GM23248 (cell line): Measurements from ENCODE around the gene ACACA. TPM values are rescaled to one million over a fixed set of nuclear protein-coding genes. Genes with fewer than 3 reads are reported as not detected.

ENCODE experiments used
- DNase-seq: peaks from one replicate; pipeline ENCODE4 v3.0.0-alpha.2; 2015
- H2AFZ ChIP-seq: fragments of 200-600 bp; sonication (generic); 2 replicates; pipeline ENCODE4 v1.6.1; 2016; ENCODE audit warnings: antibody characterized with exemption
- H3F3A ChIP-seq: fragments of 200-600 bp; sonication (generic); 2 replicates; pipeline ENCODE4 v1.6.1; 2016; ENCODE audit warnings: mild to moderate bottlenecking, antibody characterized with exemption, mixed run types; ENCODE audit not compliant: insufficient read depth
- H3K27ac ChIP-seq: fragments of 200-600 bp; sonication (generic); 2 replicates; pipeline ENCODE4 v1.5.1; 2016; ENCODE audit warnings: mild to moderate bottlenecking
- H3K27me3 ChIP-seq: fragments of 200-600 bp; sonication (generic); replicated peaks from 2 replicates; pipeline ENCODE4 v1.6.1; 2016; ENCODE audit warnings: mild to moderate bottlenecking; ENCODE audit not compliant: insufficient read depth
- H3K36me3 ChIP-seq: fragments of 200-600 bp; sonication (generic); 2 replicates; pipeline ENCODE4 v1.6.1; 2016; ENCODE audit warnings: low read depth, mild to moderate bottlenecking
- H3K4me1 ChIP-seq: fragments of 200-600 bp; sonication (generic); 2 replicates; pipeline ENCODE4 v1.6.1; 2016; ENCODE audit warnings: mild to moderate bottlenecking; ENCODE audit not compliant: insufficient read depth
- H3K4me2 ChIP-seq: fragments of 200-600 bp; sonication (generic); one replicate; pipeline ENCODE4 v1.6.1; 2016; ENCODE audit warnings: mild to moderate bottlenecking; ENCODE audit not compliant: unreplicated experiment
- H3K4me3 ChIP-seq: fragments of 200-600 bp; sonication (generic); 2 replicates; pipeline ENCODE4 v1.5.1; 2016; ENCODE audit warnings: mild to moderate bottlenecking
- H3K79me2 ChIP-seq: fragments of 200-600 bp; sonication (generic); 2 replicates; pipeline ENCODE4 v1.6.1; 2016; ENCODE audit warnings: mild to moderate bottlenecking; ENCODE audit not compliant: insufficient read depth
- H3K9ac ChIP-seq: fragments of 200-600 bp; sonication (generic); 2 replicates; pipeline ENCODE4 v1.6.1; 2016; ENCODE audit warnings: mild to moderate bottlenecking
- H3K9me2 ChIP-seq: fragments of 200-600 bp; sonication (generic); 2 replicates; pipeline ENCODE4 v1.6.1; 2016; ENCODE audit warnings: mixed run types, mild to moderate bottlenecking, moderate library complexity; ENCODE audit not compliant: insufficient read depth
- H3K9me3 ChIP-seq: fragments of 200-600 bp; sonication (generic); one replicate; pipeline ENCODE4 v1.6.1; 2017; ENCODE audit warnings: low read depth
- H4K20me1 ChIP-seq: fragments of 200-600 bp; sonication (generic); 2 replicates; pipeline ENCODE4 v1.6.0; 2016; ENCODE audit not compliant: insufficient read depth
- EZH2 ChIP-seq: fragments of 200-600 bp; sonication (generic); IDR thresholded peaks from 2 replicates; pipeline ENCODE4 v1.6.1; 2018; ENCODE audit warnings: antibody characterized with exemption, mild to moderate bottlenecking; ENCODE audit not compliant: insufficient read depth, poor library complexity, severe bottlenecking
- EZH2phosphoT487 ChIP-seq: fragments of 200-600 bp; sonication (generic); IDR thresholded peaks from 2 replicates; pipeline ENCODE4 v1.6.1; 2018; ENCODE audit warnings: antibody characterized with exemption, moderate library complexity, mild to moderate bottlenecking, low read depth; ENCODE audit not compliant: insufficient read depth
- WGBS, 2 experiments: methylation state at CpG; one replicate each; pipeline ENCODE4 v1.1.6; 2015 to 2017; ENCODE audit warnings: low lambda C conversion rate in 2 of 2, low coverage in 1 of 2; ENCODE audit errors: missing lambda C conversion rate in 2 of 2; 5-methylcytosine and 5-hydroxymethylcytosine counted together
- in situ Hi-C: fragments of 300-500 bp; cut with MboI; formaldehyde crosslinking; loops from 2 replicates; pipeline ENCODE4 v1.15.0; 2020
- polyA plus RNA-seq: library from polyadenylated mRNA; unstranded; fragments of >200 nt; fragmentation: Nextera tagmentation; extraction: Ambion mirVana; gene quantifications from 2 replicates; pipeline ENCODE4 v1.2.1, GENCODE V29; 2016
- total RNA-seq: library from RNA; depleted of rRNA; stranded (reverse); fragments of >200 nt; shearing (Covaris generic); gene quantifications from 2 replicates; pipeline ENCODE4 v1.2.3, GENCODE V29; 2014

ACACA gene
- total and polyA plus RNA-seq, 2 experiments from 2014 or later, result 10.2 to 21.9 TPM

- in situ Hi-C loops, result no loop called here
- no peak for DNase-seq
- 0 out of 2 replicates have a peak, but pooled peaks cover 9% of the 10 kb centered on the region for H3K36me3 ChIP-seq
- H3K9me2 ChIP-seq, result no peaks in the 10 kb centered on the region
- no peak overlapping the region for H3K4me2 ChIP-seq
- H3K27ac ChIP-seq, result no peak overlapping the region
- no peaks in the 10 kb centered on the region for H3K27me3 ChIP-seq
- H3K79me2 ChIP-seq, result no peaks in the 10 kb centered on the region
- H3K4me3 ChIP-seq, result no peak overlapping the region
- no peaks in the 10 kb centered on the region for H3F3A ChIP-seq
- H3K9me3 ChIP-seq, result no peaks in the 10 kb centered on the region
- no peaks in the 10 kb centered on the region for H3K4me1 ChIP-seq
- H4K20me1 ChIP-seq, result no peaks in the 10 kb centered on the region
- no peak overlapping the region for H2AFZ ChIP-seq
- no peak overlapping the region for H3K9ac ChIP-seq
- 95 to 96% methylated on average over 3 of the region's 3 CpGs for WGBS, 2 experiments
- TF ChIP-seq EZH2, result no peak
- TF ChIP-seq EZH2phosphoT487, result no peak
Observed at GRCh38 chr17:37118366-37119137, 288.1 kb downstream of the ACACA start.

GRCh38 chr17:37117373-37118142 lies 289.1 kb downstream of the ACACA start:
- Histone ChIP-seq H3K27me3 (no peaks in the 10 kb centered on the region), H3K27ac (no peak overlapping the region), H2AFZ (no peak overlapping the region), H3F3A (no peaks in the 10 kb centered on the region), H3K4me1 (no peaks in the 10 kb centered on the region), H3K36me3 (0 out of 2 replicates have a peak, but pooled peaks cover 5% of the 10 kb centered on the region), H3K79me2 (no peaks in the 10 kb centered on the region), H3K9me2 (no peaks in the 10 kb centered on the region), H4K20me1 (no peaks in the 10 kb centered on the region), H3K4me2 (no peak overlapping the region), H3K9ac (no peak overlapping the region), H3K9me3 (no peaks in the 10 kb centered on the region), H3K4me3 (no peak overlapping the region)
- no peak for TF ChIP-seq EZH2
- TF ChIP-seq EZH2phosphoT487, result no peak
- WGBS, 2 experiments, result 82 to 84% methylated on average over 7 of the region's 7 CpGs
- in situ Hi-C loops, result no loop called here
- no peak for DNase-seq

GRCh38 chr17:37116671-37117185 lies 289.9 kb downstream of the ACACA start:
- Histone ChIP-seq H3K9ac (no peak overlapping the region), H3K36me3 (no peaks in the 10 kb centered on the region), H3K4me1 (no peaks in the 10 kb centered on the region), H3K9me2 (no peaks in the 10 kb centered on the region), H4K20me1 (no peaks in the 10 kb centered on the region), H3K4me3 (no peak overlapping the region), H3K79me2 (no peaks in the 10 kb centered on the region), H2AFZ (no peak overlapping the region), H3K27me3 (no peaks in the 10 kb centered on the region), H3F3A (no peaks in the 10 kb centered on the region), H3K27ac (no peak overlapping the region), H3K4me2 (no peak overlapping the region), H3K9me3 (no peaks in the 10 kb centered on the region)
- TF ChIP-seq EZH2phosphoT487 (no peak), EZH2 (no peak)
- WGBS, 2 experiments, result 92 to 93% methylated on average over 7 of the region's 7 CpGs
- no peak for DNase-seq
- in situ Hi-C loops, result no loop called here

DNA sequence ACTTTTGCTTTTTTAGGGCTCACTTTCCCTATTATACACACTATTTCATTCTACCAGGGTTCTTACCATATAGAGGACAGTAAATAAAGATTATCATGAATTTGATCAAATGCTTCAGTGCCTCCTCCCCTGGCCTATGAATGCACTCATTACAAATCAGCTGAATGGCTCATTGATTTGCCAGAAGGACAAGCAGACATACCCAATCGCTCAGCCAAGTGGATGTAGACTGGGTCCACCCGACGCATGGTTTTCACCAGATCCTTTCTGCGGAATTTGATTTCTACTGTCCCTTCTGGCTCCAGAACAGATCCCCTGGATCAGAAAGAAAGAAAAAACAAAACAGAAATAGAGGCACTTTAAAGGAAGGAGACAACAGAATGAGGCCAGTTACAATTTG lies 295.3 kb downstream of the ACACA start:
- in situ Hi-C loops, result no loop called here
- no peaks in the 10 kb centered on the region for H3K9me3 ChIP-seq
- TF ChIP-seq EZH2 (no peak), EZH2phosphoT487 (no peak)
- H3K79me2 ChIP-seq, result no peaks in the 10 kb centered on the region
- H3K4me2 ChIP-seq, result no peak overlapping the region
- H3K4me3 ChIP-seq, result no peak overlapping the region
- no peak overlapping the region for H3K9ac ChIP-seq
- H4K20me1 ChIP-seq, result no peaks in the 10 kb centered on the region
- H2AFZ ChIP-seq, result no peak overlapping the region
- no peaks in the 10 kb centered on the region for H3F3A ChIP-seq
- H3K4me1 ChIP-seq, result peaks cover 10% of the 10 kb centered on the region
- no peaks in the 10 kb centered on the region for H3K9me2 ChIP-seq
- no peak for DNase-seq
- H3K27me3 ChIP-seq, result no peaks in the 10 kb centered on the region
- no peak overlapping the region for H3K27ac ChIP-seq
- H3K36me3 ChIP-seq, result peaks cover 7% of the 10 kb centered on the region; the same call in 1 of the 2 replicates
- 95 to 96% methylated on average over 4 of the region's 4 CpGs for WGBS, 2 experiments
